SW 1271 (cell line): ENCODE measurements around the gene LRMDA.

ENCODE experiments used
- DNase-seq, 2 experiments: peaks; one replicate each; lab custom pipeline; 2025; lab: John Stamatoyannopoulos, UW

Gene LRMDA

DNA sequence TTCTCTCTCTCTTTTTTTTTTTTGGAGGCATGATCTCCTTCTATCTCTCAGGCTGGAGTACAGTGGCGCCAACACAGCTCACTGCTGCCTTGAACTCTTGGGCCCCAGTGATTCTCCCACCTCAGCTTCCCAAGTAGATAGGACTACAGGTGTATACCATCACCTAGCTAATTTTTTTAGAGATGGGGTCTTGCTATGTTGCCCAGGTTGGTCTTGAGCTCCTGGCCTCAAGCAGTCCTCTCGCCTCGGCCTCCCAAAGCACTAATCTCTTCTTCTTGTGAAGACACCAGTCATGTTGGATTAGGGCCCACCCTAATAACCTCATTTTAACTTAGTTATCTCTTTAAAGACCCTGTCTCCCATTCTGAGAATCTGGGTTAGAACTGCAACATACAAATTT is 45.6 kb downstream of the LRMDA start:
- no peak for DNase-seq

DNA sequence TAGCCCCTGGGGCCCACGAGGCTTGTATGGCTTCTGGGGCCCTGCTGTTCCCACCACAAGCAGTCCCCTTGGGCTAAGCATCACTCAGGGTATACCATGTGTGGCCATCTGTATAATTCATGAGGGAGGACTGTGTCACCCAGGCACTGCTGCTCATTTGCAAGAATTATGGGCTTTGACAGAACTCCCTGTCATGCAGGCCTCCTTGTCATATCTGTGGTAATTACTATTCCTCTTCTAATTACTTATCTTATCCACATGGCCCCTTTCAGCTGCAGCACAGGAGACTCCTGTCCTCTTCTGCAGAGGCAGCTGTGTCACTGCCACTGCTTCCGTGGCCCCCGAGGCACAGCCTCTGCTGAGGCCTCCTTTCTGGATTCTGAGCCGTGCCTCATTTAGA is 46.3 kb downstream of the LRMDA start:
- DNase-seq: no peak

DNA sequence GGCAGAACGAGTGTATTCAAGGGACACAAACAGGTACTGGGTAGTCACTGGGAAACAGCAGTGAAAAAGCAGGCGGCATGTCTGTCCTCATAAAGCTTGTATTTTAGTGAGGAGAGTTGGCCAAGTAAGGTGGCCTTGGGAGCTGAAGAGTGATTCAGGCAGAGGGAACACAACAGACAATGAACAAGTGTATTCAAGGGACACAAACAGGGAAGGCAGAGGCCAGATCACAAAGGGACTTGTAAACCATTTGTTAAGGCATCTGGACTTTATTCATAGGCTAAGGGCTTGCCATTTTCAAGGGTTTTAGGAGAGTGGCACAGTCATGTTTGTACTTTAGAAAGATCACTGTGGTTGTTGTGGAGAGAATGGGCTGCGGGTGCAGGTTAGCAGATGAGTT is 49.0 kb downstream of the LRMDA start:
- DNase-seq: no peak

DNA sequence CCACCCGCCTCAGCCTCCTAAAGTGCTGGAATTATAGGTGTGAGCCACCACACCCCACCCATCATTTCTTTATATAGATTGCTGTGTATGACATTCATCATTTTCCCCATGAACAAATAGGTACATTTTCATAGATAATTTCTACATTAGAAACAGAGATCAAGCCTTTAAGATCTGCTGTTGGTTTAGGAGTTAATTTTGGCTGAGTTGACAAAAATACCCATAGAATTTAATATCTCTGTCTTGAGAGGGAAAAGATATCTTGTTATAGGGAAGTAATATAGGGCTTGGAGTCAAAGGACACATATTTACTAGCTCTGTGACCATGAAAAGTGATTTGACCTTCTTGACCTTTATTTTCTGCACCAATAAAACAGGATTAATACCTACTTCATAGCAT is 51.8 kb downstream of the LRMDA start:
- no peak for DNase-seq

DNA sequence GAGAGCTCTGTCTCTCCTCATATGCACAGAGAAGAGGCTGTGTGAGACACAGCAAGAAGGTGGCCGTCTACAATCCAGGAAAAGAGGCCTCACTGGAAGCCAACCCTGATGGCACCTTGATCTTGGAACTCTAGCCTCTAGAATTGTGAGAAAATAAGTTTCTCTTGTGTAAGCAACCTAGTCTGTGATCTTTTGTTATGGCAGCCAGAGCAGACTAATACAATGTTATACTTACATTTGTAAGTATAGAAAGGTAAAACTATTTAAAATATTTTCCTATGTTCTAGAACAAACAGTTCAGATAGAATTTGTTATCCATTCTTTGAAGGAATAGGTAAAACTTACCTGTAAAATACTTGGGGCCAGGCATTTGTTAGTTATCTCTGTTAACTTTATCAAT is 53.3 kb downstream of the LRMDA start:
- DNase-seq: no peak

DNA sequence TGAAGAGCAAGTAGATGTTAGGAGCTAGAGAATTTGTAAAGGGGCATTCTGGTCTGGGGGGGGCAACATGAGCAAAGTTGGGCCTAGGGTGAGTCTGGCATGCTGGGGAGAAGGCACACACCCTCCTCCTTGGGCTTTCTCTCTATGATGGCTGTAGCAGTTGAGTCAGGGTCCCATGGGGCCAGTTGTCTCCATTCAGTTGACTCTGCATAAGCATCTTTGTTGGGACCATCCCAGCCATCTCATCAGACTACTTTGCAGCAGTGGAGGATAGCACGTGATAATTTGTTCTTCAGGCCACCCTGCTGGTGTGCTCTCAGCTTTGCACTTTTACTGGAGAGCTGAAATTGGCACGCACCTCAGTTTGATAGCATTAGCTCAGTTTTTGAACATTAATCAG is 55.2 kb downstream of the LRMDA start:
- DNase-seq: no peak

DNA sequence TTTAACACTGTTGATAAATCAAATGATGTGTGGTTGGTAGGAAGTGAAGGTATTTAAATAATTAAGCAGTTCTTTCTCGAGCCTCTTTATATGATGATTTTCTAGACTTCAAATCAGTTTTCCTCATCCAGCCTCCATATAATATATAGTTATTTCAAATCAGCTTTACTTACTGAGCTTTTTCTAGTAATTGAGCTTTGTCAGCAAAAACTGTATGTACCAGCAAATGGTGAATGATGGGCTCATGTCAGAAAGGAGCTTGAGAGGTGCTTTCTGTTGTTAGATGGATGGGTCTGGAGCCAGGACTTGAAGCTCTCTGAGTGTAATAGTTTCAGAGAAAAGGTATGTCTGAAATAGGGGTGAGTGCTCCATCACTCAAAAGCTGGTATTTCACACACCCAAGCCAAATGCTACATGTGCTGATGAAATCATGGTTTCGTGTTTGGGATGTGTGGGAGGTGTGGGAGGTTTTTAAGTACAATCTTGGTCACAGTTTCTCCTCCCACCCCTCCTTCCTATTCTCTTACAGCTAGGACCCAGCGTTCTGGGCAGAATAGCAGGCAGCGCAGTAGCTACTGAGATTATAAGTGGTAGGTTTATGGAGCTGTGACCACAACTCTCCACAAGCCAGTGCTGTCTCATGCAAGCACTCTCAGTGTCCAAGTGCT is 55.8 kb downstream of the LRMDA start:
- no peak for DNase-seq

DNA sequence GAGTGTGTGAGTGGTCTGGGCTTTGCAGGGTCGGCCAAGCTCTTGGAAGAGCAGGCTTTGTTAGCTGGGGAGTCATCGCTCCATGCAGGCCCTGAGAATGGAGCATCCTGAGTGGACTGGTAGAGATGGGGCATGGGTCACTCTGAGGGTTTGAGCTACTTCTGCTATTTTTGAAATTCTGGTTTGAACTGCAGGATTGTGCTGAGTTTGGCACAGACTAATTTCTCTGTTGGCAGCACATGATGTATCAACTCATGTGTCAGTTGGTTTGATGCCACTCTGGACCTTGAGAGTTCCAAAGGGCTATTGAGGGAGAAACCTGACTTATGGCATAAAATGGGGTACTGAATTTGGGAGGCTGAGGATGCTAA is 56.3 kb downstream of the LRMDA start:
- DNase-seq: no peak

DNA sequence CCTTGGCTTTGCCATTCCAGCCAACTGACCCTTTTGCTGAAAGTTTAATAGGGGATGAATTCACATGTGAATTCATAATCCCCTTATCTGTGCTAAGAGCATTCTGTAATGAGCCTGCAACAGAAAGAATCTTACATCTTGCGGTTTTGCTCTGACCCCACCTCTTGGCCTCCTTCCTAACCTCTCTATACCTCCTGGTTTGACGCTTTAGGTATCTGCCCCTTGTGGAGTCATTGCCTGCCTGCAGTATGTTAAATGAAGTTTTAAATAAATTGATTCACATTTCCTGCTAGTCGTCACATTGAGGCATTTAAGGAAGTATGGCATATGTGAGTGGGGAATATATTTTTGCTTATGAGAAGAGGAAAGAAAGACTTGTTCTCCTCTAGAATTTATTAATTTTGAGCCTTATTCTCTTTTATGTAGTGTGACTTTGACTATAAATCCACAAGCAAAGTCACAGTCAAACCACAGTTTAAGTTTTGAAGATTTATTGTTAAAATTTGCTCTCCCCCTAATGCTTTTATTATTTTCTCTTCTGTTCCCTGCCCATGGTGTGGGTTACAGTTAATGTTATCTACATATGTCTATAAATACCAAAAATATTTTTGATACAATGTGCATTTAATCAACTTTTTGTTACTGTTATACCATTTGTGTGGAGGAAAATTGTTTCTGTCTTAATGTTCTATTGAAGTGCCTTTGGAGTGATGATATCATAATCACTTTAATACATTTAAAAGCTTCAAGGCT is 60.9 kb downstream of the LRMDA start:
- no peak for DNase-seq

DNA sequence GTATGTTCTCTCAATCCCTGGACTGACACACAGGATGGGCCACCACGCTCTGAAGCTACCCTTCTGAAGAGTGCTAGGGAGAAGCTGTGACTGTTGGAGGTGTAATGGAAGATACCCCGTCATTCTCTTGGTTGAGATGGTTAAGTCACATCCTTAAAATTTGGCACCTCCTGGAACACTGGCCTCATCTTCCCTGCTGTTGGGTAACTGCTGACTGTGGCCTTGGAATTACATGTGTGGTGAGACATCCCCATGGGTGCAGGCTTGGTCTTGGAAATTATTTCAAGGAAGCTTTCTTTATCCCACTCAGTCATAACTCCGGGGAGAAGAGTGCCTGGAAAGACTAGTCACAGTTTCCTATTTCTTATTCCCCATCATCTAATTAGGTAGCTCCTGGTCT is 62.0 kb downstream of the LRMDA start:
- DNase-seq: no peak

DNA sequence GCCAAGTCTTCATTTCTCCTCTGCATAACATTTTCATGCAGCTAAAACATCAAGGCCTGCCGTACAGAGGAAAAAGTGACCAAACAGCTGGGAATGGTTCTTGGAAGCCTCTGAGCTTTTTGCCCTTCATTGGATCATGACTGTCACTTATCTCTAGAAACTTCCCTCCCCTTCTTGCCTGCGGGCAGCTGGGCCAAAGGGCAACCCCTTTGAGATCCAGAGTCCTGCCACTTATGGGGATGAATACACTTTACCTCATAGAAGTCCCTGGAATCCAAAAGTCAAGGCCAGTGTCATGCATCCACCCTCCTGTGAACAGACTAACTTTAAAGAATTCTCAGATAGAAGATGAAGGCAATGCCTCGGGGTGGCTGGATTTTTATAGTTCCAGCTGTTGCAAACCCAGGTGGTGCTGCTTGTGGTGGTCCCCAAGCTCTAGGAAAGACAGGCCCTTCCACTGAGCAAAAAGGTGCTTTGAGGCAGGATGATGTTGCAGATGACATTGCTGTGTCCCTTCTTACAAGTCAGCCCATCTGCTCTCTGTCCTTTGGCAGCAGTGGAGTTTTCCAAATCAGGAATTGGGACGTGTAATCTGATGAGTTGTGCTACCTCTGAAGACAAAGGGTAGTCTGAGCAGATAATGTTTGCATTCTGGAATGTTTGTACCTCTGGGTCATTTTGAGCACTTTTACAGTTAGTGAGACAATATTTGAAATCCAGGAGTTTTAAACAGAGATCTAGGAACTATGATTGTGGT is 64.2 kb downstream of the LRMDA start:
- no peak for DNase-seq

DNA sequence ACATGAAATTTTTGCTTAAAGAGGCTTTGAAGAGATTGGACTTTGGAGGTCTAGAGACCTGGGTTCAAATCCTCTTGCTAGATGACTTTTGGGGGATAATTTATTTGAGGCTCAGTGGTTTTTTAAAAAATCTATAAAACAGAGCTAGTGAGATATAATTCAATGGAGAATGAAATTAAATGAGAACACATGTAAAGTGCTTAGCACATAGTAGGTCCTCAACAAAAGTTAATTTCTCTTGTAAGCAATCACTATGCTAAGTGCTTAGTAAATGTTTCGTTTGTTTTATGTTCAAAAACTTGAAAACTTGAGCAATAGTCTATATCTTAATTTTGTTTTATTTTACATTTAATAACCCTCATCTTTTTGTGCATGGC is 64.8 kb downstream of the LRMDA start:
- DNase-seq: no peak

DNA sequence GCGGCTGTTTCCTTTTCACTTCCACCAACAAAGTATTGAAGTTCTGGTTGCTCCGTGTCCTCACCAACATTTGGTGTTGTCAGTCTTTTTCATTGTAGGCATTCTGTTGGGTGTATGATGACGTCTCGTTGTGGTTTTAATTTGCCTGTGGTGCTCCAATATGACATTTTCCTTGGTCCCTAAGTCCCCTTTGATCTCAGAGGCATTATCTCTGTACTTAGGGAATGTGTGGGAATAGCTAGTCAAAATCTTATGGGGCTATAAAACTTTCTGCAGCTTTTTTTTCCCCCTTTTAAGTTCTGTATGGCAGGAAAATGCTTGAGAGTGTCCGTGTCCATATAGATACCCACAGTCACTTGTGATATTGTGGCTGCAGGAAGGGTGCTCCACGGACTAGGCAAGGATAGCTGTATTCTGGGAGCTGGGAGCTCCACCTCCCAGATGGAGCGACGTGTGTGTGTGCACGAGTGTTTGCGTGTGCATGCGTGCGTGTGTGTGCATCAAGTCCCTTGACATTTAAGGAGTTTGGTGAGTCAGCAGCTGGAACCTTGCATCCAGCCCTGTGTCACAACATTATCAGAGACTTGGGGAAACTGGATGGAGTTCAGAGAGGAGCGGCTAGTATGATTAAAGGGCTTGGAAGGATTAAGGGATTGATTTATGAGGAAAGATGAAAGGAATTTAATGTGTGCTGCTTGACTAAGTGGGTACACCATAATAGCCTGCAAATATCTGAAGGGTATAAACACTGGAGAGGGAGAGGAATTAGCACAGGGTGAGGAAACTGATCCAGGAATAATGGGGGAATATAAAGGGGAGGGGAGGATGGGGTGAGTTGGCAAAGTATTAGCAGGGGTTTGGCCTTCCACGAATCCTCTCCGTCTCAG is 66.8 kb downstream of the LRMDA start:
- no peak for DNase-seq

DNA sequence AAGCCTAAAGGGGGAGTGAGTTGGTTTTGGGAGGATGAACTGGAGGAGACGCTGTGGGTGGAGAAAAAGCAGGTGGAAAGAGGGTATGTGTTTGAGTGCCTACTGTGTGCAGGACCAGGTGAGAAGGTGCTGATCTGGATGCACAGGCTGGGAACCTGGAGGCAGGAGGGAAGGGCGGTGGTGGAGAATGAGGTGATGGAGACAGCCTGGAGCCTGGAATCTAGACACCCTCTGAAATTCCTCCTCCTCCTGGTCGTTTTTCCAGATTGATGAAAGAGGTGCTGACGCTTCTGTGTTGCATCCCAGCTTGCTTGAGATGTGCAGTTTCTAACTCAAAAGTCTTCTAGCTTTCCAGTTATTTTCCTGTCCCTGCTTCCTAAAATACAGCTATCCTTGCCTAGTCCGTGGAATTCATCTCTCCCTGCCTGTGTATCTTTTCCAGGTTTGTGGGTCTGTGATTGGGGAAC is 67.5 kb downstream of the LRMDA start:
- DNase-seq: no peak

DNA sequence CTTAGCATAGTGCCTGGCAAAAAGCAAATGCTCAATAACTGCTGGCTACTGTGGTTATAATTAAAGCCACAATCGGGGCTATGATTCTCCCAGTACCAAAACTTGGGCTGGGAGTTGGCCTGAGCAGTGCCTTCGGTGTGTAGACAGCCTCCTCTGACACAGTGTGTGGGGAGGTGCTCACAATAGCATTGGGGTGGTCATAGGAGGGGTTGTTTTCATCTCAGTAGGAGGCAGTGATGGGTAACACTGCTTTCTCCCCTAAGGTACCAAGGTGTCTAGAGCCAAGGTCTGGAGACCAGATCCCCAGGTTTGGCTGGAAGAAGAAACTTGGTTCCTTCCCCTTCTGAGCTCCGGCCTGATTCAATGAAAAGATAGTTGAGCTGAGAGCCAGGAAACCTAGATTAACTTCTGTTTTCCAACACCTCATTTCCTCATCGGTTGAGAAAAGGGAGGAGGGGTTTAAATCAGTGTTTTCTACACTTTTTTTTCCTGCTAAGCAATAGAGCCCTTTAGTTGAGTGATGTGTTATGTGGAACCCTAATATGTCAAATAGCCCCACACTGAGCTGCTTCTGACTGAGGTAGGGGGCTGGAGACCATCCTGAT is 68.2 kb downstream of the LRMDA start:
- DNase-seq: no peak

DNA sequence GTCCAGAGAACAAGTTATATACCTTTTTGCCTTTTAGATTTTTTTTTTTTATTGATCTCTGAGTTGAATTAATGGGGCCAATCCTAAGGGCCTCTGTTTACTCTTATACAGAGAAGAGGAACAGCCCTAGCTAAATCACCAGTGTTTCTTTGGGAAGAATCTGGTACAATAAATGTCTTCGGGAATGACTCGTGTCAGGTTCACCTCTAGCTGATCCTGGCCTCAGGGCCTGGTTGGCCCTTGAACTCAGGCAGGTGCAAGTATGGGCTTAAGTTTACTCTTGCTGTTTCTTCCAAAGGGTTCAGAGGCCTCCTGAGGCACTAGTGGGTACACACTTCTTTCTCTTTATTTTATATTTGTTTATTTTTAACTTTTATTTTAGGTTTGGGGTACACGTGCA is 71.0 kb downstream of the LRMDA start:
- DNase-seq: no peak

DNA sequence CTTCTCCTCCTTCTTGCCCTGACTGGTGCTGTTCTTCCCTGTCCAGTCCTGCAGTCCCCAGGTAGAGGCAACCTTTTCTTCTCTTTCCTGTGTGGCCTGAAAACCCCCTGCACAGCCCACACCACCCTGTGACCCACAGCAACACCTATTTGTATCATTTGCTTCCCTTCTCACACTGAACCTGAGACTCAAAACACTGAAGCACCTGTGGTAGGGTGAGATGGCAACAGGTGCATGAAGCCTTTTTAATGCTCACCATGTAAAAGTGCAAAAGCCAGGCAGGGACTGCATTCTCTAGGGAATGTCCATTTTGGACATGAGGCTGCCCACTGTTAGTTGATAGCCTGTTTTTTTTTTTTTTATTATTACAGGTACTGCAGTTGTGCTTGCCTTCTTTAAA is 71.4 kb downstream of the LRMDA start:
- no peak for DNase-seq

DNA sequence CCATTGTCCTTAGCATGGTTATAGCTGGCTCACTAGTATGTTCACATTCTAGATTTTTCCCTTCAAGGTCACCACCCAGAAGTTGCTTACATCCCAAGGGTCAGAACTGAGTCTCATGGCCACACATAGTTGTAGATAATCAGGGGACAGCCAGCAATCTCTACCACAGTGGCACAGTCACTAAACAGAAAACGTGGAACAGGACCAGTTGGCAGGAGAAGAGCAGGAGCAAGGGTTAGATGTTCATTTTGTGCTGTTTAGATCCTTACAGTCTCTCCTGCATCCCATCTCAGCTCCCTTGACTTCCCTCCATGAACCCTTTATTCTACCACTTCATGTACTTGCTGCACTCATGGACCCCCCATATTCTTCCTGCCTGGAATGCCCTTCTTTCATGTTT is 73.9 kb downstream of the LRMDA start:
- no peak for DNase-seq

DNA sequence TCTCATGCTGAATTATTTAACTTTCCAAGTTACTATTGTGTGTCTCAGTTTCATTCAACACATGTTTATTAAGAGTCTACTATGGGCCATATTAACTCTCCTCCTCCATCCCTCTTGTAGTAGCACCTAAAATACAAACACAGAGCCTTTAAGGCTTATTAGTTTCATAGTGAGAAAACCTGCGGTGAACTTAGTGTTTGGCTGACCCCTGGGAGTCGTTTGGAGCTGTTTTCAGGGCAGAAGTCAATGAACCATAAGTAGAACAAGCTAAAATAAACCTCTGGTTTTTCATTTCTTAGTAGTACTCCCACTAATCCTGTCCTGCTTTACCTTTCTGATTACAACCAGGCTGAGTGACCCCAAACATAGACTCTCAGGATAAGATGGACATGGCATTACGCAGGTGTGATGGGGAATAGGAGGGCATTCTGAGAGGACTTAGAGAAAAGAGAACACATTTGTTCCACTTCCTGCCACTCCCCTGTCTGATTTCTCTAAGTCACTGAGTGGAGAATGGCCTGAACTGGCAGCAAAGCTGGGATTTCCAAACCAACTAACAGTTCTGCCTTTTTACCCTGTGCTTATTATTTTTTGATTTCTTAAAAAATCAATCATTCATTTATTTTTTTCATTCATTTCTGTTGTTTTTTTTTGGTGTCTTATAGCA is 74.5 kb downstream of the LRMDA start:
- DNase-seq: no peak

DNA sequence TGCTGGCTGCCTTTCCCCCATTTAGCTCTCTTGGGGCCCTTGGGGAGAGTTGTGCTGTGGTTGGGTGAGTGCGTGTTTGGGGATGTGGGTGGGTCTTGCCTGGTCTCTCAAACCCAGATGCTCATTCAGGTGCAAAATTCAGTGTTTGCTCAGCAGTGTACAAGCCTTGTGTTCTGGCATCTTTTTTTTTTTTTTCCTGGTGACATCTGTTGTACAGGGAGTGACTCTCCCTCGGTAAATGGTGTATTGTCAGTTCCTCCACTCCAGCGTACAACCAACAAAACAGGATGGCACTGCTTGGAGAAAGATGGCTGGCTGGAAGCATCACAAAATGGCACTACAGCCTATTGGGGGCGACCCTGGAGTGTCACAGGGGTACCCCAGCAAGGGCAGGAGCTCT is 75.5 kb downstream of the LRMDA start:
- no peak for DNase-seq

DNA sequence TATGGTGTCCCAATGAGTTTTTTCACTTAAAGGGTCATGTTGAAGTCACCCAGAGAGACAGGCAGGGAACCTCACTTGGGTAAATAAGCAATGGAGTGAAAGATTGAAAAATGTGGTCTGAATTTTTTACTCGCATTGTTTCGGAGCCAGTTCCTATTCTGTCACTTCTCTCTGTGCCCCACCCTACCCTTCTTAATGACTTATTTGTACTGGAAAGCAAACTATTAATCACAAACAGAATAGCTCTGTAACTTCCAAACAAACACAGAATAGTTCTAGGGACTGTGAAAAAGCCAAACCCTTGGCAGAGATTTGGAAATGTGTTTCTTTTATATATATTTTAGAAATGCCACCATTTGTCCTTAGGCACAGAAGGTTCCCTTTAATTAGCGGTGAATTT is 76.0 kb downstream of the LRMDA start:
- no peak for DNase-seq
